GM18861 (cell line): Measurements from ENCODE around the gene CYB5A.
A peak's percentile ranks its signal among the peaks of the same experiment; 100 is the strongest.

Experiments
- ATAC-seq: cut with Tn5 transposase; IDR thresholded peaks from one replicate; pipeline ENCODE4 v1.9.1; 2021; ENCODE audit not compliant: unreplicated experiment

CYB5A gene

DNA sequence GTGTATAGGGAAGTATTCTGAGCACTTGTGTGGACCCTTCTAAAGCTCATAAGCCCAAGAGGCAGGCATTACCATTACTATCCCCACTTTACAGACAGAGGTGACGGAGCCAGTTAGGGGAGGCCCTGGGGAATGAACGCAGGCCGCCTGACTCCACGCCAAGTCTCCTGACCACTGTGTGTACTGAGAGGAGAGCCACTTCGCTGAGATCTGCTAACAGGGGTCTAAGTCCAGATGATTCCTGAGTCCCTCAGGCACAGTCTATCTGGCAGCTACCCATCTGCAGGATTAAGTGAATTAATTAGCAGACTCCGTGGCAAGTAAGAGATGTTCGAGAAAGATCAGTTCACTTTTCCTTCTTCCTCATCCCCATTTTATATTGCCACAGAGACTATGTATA, 13.7 kb downstream of the CYB5A start:
- ATAC-seq, result no peak

DNA sequence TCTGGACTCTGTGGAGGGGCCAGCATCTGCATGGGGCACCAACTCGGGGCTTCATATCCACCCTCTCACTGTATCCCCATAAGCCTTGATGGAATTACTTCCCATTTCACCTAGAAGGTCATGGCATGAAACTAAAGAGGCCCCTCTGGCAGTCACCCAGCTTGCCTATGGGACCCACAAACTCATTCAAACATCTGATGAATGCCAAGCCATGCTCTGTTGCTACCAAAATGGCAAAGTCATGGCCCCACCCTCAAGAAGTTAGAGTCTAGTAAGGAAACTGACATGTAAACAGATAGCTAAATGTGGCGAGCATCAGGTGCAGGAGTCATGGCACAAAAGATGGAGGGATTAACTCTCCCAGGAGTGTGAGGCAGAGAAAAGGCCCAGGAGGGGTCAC, 14.5 kb downstream of the CYB5A start:
- no peak for ATAC-seq

DNA sequence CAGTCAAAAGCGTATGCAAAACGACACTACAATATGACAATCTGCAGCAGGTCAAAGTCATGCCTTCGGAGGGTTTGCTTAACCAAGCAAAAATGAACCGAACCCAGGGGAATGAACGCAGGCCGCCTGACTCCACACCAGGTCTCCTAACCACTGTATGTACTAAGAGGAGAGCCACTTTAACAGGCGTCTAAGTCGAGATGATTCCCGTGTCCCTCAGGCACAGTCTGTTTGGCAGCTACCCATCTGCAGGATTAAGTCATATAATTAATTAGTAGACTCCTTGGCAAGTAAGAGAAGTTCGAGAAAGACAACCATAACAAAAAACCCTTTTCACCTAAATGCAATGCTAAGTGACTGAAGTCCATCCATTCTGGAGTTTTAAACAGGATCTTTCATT, 15.2 kb downstream of the CYB5A start:
- ATAC-seq, result no peak

DNA sequence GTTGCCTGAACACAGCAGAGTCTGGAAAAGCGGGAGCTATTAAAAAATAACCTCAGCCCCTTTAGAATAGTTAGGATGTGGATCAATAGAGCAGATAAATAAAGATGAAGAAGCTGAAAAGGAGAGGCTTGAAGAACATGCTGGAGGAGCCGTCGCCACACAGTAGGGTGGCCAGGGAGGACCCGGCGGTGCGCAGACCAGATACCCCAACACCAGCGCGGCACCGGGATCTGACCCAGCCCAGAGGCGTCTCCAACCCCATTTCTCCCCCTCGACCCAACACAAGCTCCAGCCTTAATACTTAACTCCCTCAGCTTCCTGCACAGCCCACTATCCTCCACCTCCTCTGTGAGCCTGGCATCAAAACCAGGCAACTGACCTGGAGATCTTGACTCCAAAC, 16.0 kb downstream of the CYB5A start:
- no peak for ATAC-seq

DNA sequence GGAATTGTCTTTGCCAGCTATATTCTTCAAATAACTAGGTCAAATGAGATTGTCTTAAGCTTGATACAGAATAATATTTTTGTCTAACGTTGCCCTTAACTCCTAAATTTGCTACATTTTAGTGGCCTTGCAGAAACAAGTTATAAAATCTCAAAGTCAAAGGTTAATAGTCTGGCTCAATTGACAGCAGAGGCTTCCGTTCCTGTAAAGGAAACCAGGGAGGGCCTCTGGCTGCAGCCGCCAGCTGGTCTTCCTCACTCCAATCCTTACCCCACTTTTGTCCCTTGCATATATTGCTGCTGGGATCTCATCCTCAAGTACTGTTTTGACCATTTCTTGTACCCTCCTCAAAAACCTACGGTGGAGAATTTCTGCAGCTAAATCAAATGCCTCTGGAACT, 17.1 kb downstream of the CYB5A start:
- no peak for ATAC-seq

DNA sequence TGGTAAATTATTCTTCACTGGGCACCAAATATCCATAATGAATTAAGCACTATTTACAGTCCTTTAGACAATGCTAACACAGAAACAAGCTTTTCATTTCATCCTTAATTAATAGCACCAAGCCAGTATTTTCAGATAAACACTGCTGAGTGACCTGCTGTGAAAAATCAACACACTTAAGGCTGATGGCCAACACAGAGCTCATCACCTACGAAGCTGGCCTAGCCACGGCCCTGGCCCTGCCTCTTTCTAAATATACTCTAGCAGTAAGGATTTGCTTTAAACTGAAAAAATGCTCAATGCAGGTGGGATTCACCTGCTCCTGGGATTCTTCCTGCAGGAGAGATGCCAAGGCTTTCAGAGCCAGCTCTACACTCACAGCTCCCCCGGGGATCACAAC, 18.4 kb downstream of the CYB5A start:
- no peak for ATAC-seq

DNA sequence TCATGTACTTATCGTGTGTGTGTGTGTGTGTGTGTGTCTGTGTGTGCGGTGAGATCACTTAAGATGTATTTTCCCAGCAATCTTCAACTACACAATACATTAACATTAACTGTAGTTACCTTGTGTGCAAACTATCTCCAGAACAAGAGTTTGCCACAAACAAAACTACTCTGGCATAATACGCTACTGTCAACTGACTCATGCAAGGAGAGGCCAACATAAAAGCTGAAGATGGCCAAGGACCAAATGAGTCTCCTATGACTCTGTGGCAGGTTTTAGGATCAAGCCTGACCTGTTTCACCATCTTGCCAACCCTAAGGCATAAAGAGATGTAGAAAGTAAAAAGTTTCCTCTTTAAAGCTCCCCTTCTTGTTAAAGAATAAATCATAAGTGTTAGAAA, 20.1 kb downstream of the CYB5A start:
- ATAC-seq, result no peak

DNA sequence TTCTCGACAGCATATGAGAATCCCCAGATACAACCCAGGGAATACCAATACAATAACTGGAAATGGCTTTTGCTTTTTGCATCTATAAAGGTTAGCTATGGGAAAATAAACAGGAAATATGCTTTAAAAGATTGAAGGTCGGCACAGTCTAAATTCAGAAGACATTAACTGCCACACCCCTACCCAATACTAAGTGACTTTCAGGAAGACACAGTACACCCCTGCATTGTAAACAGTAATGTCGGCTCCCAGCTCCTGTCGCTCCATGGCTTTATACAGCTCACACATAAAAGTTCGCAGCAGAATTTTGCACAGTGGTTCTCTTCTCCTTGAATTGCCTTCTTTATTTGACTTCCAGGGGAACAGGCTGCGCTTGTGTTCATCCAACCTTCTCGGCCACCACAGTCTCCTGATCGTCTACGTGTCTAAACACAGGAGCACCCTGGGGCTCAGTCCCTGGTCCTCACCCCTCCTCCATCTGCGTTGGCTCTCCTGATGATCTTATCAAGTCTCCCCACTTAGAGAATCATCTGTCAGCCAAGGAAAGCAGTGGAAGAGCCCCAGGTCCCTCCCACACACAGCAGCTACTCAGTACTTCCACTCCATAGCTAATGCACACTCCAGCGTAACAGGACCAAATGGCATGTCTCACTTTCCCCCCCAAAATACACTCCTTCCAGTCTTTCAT, 22.7 kb downstream of the CYB5A start:
- no peak for ATAC-seq

DNA sequence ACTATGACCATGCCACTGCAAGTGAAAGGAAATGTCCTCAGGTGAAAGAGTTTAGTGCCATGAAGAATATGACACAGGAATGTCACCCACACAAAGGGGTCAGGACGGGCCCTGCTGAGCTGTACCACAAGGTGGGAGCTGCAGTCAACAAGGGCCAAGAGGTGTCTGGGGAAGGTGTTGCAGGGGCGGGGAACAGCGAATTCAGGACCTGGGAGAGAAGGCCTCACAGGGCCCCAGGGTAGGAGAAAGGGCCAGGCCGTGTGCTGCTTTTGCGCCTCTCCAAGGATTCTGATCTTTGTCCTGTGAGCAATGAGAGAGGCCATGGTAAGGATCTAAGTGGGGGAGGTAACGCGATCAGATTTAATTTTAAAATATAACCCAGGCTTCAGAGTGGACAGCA, 23.6 kb downstream of the CYB5A start:
- ATAC-seq, result no peak

DNA sequence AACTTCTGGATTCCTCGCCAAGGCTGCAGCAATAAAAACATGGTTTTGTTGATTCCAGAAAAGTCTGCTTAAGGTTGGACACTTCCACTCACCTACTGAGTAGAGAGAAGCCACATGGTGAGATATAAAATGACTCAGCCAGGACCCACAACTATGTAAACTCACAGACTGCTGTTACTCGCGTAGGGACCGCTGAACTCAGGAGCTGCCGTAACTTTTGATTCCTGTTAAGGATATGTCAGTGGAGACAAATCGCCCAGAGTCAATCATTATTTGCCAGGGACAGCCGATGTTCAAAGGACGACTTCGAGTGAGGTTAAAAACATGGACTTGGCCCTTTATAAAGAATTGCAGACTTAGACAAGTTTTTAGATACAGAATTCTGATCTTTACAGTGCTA, 25.6 kb downstream of the CYB5A start:
- no peak for ATAC-seq

DNA sequence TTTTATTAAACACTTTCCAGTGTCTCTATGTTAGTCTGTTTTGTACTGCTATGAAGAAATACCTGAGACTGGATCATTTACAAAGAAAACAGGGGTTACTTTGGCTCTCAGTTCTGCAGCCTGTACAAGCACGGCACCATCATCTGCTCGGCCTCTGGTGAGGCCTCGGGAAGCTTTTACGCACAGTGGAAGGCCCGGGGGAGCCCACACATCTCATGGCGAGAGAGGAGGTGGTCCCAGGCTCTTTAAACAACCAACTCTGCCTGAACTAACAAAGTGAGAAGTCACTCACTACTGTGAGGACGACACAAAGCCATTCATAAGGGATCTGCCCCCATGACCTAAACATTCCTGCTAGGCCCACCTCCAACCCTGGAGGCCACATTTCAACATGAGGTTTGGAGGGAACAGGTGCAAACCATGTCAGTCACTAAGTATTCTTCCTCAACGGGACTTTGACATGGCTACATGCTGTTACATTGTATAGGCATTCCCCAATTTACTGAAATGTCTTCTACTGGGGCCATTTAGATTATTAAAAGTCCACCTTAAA, 26.1 kb downstream of the CYB5A start:
- ATAC-seq, result no peak

DNA sequence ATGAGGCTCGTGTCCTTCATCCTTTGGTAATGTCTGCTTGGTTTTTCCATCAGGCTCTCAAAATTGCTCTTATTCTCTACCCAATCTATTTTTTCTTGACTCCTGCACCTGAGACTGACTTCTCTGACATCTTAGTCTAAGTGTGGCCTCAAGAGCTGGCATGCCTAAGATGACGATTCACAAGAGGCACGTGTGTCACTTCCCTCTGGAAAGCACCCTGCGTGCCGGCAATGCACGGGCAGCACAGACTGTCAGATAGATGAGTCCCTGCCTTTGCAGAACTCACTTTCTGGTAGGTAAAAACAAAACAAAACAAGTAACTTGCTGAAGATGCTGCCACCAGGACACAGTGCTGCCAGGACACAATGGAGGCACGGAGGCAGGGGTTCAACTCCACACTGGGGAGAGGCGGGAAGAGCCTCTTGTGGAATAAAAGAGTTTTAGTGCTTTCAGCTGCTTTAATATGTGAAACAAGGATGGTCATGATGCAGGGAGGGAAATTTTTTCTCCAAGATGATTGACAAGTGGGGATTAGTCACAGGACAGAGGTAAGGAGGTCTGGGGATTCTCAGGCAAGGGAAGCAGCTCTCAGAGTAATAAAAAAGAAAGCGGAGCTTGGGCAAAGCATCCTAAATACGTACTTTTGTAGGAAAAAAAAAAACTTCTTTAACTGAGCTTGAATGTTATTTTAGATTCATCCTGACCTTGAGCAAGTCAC, 27.3 kb downstream of the CYB5A start:
- ATAC-seq, result peak; percentile 98

DNA sequence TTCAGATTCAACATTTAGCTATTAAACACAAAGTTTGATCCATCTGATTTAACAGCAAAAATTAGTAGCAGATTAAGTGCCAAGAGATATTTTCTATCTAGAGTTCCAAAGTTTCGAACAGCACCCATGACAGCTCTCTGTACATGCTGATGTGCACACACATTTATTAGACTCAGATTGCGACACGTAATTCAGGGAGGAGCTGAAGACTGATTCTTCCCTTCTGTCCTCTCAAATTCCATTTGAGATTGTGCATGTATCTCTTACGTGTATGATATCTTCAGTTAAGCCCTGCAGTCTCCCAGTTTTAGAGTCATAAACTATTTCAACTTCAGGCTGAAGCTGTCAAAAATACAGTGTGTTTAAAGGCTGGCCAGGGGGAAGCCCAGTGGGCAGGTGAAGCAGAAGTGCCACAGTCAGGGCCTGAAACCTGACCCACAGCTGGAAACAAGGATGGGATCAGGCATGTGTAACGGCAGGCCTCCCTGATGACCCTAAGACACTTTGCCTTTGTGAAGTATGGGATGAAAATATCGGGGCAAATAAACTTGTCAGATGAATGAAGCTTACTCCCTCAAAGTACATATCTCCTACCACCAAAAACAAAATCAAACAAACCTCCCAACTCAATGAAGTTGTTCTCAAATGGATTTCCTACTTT, 30.6 kb downstream of the CYB5A start:
- ATAC-seq, result no peak

DNA sequence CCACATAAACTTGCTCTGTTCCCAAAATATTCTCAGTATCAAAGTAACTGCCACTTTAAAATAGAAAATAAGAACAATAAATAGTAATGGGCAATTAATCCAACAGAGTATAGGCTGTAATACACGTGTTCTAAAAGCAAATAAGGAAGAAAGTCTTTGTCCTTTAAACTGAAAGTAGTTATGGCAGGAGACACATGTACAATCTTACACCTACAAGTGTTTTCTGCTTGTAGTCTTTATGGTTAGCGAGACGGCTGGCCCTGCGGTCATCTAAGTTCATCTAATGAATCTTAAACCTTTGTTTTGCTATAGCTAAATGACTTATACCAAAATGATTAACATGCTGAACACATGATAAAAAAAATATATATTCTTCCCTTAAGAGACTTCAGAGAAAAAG, 32.4 kb downstream of the CYB5A start:
- no peak for ATAC-seq

DNA sequence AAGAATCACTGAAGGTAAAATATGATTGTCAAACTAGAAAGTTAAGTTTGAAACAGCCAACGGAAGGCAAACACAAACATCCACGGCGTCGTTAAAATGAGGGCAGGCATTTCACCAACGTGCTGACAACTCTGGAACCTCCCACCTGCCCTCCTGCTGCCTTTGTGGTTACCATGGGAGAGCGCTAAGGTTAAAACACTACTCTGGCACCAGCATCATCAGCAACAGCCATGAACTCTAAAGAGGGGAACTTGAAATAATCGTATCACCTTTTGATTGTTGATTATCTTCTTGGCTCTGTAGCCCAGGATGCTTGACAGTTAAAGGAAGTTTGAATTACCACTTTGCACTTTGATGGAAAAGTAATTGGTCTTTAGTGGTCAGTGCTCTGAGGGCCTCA, 34.7 kb downstream of the CYB5A start:
- no peak for ATAC-seq

DNA sequence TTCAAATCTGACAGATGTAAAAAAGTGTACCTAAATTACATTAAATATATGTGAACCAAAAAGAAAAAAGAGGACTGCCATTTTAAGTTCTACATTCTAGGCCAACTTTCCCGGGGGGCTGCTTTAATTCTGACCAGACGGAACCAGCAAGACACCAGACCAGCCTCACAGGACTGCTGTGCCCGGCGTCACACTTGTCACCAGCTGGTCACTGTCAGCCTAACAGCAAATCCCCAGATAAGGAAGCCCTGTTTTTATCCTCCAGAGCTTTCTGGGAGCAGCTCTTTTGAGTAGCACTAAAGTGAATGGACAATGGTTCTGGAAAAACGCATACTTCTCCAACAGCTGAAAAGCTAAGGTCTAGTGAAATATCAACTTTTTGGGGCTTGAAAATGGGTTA, 35.6 kb downstream of the CYB5A start:
- no peak for ATAC-seq

DNA sequence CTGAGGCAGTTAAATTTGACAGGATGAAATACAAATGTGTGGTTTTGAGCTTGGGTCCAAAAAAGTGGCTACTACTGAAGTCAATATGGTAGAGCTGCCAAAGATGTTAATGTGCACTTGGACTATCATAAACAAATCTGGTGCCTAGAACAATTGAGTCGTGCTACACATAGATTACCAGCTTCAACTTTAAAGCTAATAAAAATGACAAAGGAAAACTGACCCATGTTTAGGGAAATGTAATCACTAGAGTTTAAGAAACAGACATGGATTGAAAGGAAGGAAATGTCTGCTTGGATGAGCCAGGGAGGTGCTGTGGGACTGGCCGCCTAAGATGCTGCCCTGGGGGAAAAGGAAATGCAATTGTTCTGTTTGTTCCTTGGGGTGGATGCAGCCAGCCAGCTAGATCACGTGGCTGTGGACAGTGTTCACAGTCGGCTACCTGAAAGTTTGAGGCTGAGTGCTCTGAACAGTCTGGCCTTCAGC, 36.6 kb downstream of the CYB5A start:
- no peak for ATAC-seq

DNA sequence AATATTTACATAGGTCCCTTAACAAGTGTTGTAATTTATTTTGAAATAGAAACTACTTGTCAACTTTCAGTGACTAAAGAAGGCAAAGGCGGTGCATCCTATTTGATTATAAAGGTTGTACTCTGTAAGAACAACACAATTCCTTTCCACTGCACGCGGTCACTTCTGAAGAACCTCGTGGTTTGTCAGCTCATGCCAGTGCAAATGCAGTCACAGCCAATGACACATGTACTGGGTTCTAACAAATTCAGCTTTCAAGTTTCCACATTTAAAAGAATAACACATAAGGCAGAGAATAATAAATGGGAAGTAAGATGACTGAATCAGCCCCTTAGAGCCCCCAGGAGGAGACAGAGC, 39.7 kb downstream of the CYB5A start:
- ATAC-seq, result no peak

DNA sequence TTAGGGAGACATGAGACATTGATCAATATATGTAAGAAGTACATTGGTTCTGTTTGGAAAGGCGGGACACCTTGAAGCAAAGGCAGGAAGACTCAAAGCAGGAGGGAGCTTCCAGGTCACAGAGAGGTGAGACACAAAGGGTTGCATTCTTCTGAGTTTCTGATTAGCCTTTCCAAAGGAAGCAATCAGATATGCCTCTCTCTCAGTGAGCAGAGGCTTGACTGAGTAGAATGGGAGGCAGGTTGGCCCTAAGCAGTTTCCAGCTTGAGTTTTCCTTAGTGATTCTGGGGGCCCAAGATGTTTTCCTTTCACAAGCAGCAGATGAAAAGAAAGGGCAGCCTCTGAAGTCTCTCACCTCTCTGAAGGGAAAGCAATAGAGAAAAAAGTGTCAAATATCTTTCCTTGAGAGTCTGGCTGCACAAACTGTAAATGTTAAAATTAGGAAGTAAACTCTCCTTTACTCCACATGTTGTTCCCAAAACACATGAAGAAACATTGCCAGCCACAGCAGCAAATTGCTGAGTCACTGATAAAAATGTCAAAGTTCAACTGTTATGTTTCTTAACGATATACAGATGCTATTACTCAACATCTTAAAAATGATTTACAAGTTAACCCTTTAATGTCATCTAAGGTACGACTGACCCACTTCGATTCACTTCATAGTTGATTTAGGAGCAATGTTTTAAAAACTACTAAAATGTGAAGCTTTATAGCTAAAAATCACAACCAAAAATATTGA, 40.3 kb downstream of the CYB5A start:
- ATAC-seq, result no peak

DNA sequence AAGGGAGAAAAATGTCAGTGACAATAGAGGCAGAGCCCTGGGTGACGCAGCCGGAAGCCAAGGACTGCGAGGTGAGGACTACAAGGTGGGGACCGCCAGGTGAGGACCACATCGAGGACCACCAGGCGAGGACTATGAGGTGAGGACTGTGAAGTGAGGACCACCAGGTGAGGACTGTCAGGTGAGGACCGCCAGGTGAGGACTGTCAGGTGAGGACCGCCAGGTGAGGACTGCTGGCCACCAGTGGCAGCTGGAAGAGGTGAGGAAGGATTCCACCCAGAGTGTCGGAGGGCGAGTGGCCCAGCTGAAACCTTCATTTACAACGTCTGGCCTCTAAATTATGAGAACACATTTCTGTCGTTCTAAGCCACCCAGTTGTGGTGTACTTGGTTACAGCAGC, 41.6 kb downstream of the CYB5A start:
- ATAC-seq, result no peak

DNA sequence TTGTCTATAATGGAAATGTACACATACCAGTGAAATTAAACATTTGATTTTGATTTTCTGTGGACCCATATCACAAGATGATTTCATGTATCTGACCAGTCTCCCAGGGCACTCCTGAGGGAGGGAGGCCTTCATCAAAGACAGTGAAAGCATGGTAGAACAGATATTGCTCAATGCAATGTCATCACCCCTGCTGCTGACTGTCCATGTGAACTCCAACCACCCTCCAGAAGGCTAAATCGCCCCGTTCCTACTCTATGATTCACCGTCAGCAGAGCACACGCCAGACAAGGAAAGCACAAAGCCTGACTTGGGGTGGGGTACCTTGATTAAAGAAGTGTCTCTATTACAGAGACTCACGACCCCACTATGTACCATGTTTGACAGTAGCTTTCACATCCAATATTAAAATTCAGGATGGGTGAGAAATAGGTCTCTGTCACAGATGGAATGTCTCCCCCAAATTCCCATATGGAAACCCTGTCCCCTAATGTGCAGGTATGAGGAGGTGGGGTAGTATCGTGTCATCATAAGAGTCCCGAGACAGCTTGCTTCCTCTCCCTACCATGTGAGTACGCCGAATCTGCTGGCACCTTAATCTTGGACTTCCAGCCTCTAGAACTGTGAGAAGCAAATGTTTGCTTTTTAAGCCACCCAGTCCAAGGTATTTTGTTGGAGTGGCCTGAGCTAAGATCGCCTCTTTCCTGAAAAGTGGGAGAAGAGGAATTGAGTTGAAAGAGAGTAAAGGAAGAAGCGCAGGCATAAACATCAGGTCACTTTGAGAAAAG, 42.4 kb downstream of the CYB5A start:
- no peak for ATAC-seq
